Thyroid gland (tissue), 4 donors: ENCODE measurements around the gene CST7.

Experiments used
- CTCF ChIP-seq, 6 experiments: fragments of 200-600 bp in 3 of 6; fragments of 450-650 bp in 3 of 6; sonication (generic) in 3 of 6; IDR thresholded peaks; one replicate each; pipeline ENCODE4 v1.5.1; 2016 to 2019; ENCODE audit warnings: antibody characterized with exemption in 6 of 6, mild to moderate bottlenecking in 2 of 6, inconsistent platforms in 1 of 6, moderate library complexity in 1 of 6
- POLR2A ChIP-seq, 2 donors: fragments of 450-650 bp; IDR thresholded peaks; one replicate each; pipeline ENCODE4 v1.6.1; 2017; ENCODE audit warnings: antibody characterized with exemption in 2 of 2, mild to moderate bottlenecking in 2 of 2, moderate library complexity in 1 of 2

GRCh38 chr20:24937579-24937978 is 11.5 kb upstream of the CST7 start:
- no peak for TF ChIP-seq POLR2A (IDR thresholded peaks at IDR 0.05)
- no peak for TF ChIP-seq CTCF (IDR thresholded peaks at IDR 0.05)
